ENCODE measurements around the gene MAGI2. TPM values are rescaled to one million over a fixed set of nuclear protein-coding genes. Genes with fewer than 3 reads are reported as not detected.

The MAGI2 gene
- total RNA-seq, 1 experiment from 2014 or later, result 0.25 TPM

- Mint-ChIP-seq H3K4me1 (ENCODE audit: low read depth, unreplicated experiment) (no peaks in the 10 kb centered on the region), H3K27me3 (ENCODE audit: insufficient read depth, unreplicated experiment) (peaks cover 9% of the 10 kb centered on the region), H3K4me3 (ENCODE audit: unreplicated experiment) (no peak overlapping the region), H3K9me3 (ENCODE audit: unreplicated experiment) (no peaks in the 10 kb centered on the region), H3K36me3 (ENCODE audit: insufficient read depth, unreplicated experiment) (no peaks in the 10 kb centered on the region), H3K27ac (ENCODE audit: unreplicated experiment) (no peak overlapping the region)
- no peaks in the 10 kb centered on the region for H3K9me3 ChIP-seq
- CTCF ChIA-PET, result no interaction called here
- H3K27me3 ChIP-seq (replicated peaks; ENCODE audit: control insufficient read depth, insufficient read depth, low read length), result no peaks in the 10 kb centered on the region; the same call in 1 of the 2 replicates
- H3K36me3 ChIP-seq (ENCODE audit: control insufficient read depth, insufficient read depth, low read length), result no peaks in the 10 kb centered on the region
- DNase-seq, result no peak
- TF ChIP-seq, protein P1, sequence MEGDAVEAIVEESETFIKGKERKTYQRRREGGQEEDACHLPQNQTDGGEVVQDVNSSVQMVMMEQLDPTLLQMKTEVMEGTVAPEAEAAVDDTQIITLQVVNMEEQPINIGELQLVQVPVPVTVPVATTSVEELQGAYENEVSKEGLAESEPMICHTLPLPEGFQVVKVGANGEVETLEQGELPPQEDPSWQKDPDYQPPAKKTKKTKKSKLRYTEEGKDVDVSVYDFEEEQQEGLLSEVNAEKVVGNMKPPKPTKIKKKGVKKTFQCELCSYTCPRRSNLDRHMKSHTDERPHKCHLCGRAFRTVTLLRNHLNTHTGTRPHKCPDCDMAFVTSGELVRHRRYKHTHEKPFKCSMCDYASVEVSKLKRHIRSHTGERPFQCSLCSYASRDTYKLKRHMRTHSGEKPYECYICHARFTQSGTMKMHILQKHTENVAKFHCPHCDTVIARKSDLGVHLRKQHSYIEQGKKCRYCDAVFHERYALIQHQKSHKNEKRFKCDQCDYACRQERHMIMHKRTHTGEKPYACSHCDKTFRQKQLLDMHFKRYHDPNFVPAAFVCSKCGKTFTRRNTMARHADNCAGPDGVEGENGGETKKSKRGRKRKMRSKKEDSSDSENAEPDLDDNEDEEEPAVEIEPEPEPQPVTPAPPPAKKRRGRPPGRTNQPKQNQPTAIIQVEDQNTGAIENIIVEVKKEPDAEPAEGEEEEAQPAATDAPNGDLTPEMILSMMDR (IDR thresholded peaks at IDR 0.05; ENCODE audit: insufficient read depth in 1 of 2, low read depth in 1 of 2, low read length in 1 of 2, severe bottlenecking in 1 of 2, unreplicated experiment in 1 of 2), result no peak
- intact Hi-C loops (cut with micrococcal nuclease; ENCODE audit: unreplicated experiment), result no loop called here
- no peak overlapping the region for H3K4me3 ChIP-seq (ENCODE audit: low read depth, low read length)
- no TSS peak for BruUV-seq (replicated peaks)
- POLR2A ChIA-PET, result no interaction called here
- H3K4me1 ChIP-seq, result no peaks in the 10 kb centered on the region
These were observed 955.6 kb downstream of the MAGI2 start for GRCh38 chr7:78497728-78498427.

DNA sequence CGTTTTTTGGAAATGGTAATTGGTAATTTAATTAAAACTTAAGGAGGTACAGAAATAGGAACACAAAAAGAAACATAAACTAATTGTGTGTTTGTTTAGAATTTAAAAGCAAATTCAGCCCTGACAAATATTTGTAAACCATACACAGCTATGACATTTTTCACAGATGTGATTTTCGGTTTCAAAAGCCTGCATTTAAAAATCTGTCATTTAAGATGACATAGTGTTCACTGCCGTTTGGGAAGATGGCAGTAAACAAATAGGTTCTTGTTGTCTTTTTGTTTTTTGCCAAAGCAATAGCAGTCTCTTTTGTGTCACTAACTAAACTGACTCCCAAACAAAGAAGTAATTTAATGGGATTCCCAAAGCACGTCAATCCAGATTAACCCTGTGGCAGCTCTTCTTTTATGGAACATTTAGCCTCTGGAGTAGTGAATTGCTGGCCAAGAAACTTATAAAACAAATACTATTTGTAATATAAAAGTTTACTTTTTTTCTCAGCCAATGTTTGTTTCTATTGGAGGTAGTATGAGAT is 957.3 kb downstream of the MAGI2 start:
- H3K36me3 ChIP-seq (ENCODE audit: control insufficient read depth, insufficient read depth, low read length), result no peaks in the 10 kb centered on the region
- CTCF ChIA-PET, result no interaction called here
- Mint-ChIP-seq H3K9me3 (ENCODE audit: unreplicated experiment) (no peaks in the 10 kb centered on the region), H3K4me3 (ENCODE audit: unreplicated experiment) (no peak overlapping the region), H3K36me3 (ENCODE audit: insufficient read depth, unreplicated experiment) (no peaks in the 10 kb centered on the region), H3K27me3 (ENCODE audit: insufficient read depth, unreplicated experiment) (peaks cover 6% of the 10 kb centered on the region), H3K4me1 (ENCODE audit: low read depth, unreplicated experiment) (no peaks in the 10 kb centered on the region), H3K27ac (ENCODE audit: unreplicated experiment) (no peak overlapping the region)
- BruUV-seq (replicated peaks), result no TSS peak
- H3K4me1 ChIP-seq, result no peaks in the 10 kb centered on the region
- H3K27me3 ChIP-seq (replicated peaks; ENCODE audit: control insufficient read depth, insufficient read depth, low read length), result no peaks in the 10 kb centered on the region; the same call in 1 of the 2 replicates
- H3K9me3 ChIP-seq, result no peaks in the 10 kb centered on the region
- intact Hi-C loops (cut with micrococcal nuclease; ENCODE audit: unreplicated experiment), result no loop called here
- no peak overlapping the region for H3K4me3 ChIP-seq (ENCODE audit: low read depth, low read length)
- POLR2A ChIA-PET, result no interaction called here
- DNase-seq, result no peak
- TF ChIP-seq, protein P1 (IDR thresholded peaks at IDR 0.05; ENCODE audit: insufficient read depth in 1 of 2, low read depth in 1 of 2, low read length in 1 of 2, severe bottlenecking in 1 of 2, unreplicated experiment in 1 of 2), result no peak

DNA sequence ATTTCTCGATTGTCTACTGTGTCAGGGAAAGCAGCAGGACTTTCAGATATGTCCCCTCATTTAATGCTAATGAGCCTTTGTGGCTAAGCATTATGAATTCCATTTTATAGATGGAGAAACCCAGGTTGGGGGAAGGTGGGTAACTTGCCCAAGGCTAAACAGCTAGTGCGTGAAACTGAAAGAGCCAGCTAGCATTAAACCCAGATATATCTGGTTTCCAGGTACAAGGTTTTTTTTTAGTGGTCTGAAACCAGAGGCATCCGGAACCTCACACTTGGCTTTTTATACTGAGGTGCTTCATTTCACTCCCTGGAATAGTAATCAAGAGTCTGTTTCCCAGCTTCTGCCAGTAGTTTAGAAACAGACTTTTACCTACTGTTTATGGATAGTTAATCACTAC is 960.1 kb downstream of the MAGI2 start:
- Histone ChIP-seq H3K4me1 (no peaks in the 10 kb centered on the region), H3K4me3 (ENCODE audit: low read depth, low read length) (no peak overlapping the region), H3K36me3 (ENCODE audit: control insufficient read depth, insufficient read depth, low read length) (no peaks in the 10 kb centered on the region), H3K9me3 (no peaks in the 10 kb centered on the region), H3K27me3 (replicated peaks; ENCODE audit: control insufficient read depth, insufficient read depth, low read length) (no peaks in the 10 kb centered on the region)
- BruUV-seq (replicated peaks), result no TSS peak
- intact Hi-C loops (cut with micrococcal nuclease; ENCODE audit: unreplicated experiment), result no loop called here
- no peaks in the 10 kb centered on the region for H3K27me3 Mint-ChIP-seq (ENCODE audit: insufficient read depth, unreplicated experiment)
- no peak overlapping the region for H3K27ac Mint-ChIP-seq (ENCODE audit: unreplicated experiment)
- no peaks in the 10 kb centered on the region for H3K9me3 Mint-ChIP-seq (ENCODE audit: unreplicated experiment)
- TF ChIP-seq, protein P1 (IDR thresholded peaks at IDR 0.05; ENCODE audit: insufficient read depth in 1 of 2, low read depth in 1 of 2, low read length in 1 of 2, severe bottlenecking in 1 of 2, unreplicated experiment in 1 of 2), result no peak
- DNase-seq, result no peak
- CTCF ChIA-PET, result no interaction called here
- POLR2A ChIA-PET, result no interaction called here
- no peaks in the 10 kb centered on the region for H3K36me3 Mint-ChIP-seq (ENCODE audit: insufficient read depth, unreplicated experiment)
- no peaks in the 10 kb centered on the region for H3K4me1 Mint-ChIP-seq (ENCODE audit: low read depth, unreplicated experiment)
- H3K4me3 Mint-ChIP-seq (ENCODE audit: unreplicated experiment), result no peak overlapping the region
